HepG2 (cell line): Measurements from ENCODE around the gene RHBDL3. TPM values are rescaled to one million over a fixed set of nuclear protein-coding genes. Genes with fewer than 3 reads are reported as not detected.

Source experiments
- IKZF1 ChIP-seq: fragments of 450-650 bp; IDR thresholded peaks from 2 replicates; pipeline ENCODE4 v1.7.1; 2016
- IKZF4 ChIP-seq: sonication (generic); formaldehyde crosslinking; IDR thresholded peaks from 2 replicates; pipeline ENCODE4 v1.5.1; 2020; ENCODE audit warnings: borderline replicate concordance, mild to moderate bottlenecking, low read depth, missing genetic modification reagents; ENCODE audit errors: not compliant biosample characterization
- KDM5A ChIP-seq: fragments of 200-600 bp; sonication (generic); IDR thresholded peaks from 2 replicates; pipeline ENCODE4 v1.7.0; 2018; ENCODE audit warnings: antibody characterized with exemption, mild to moderate bottlenecking, low read length, borderline replicate concordance
- KLF9 ChIP-seq: IDR thresholded peaks from 2 replicates; pipeline ENCODE4 v1.6.1; 2016; ENCODE audit warnings: low read depth
- SRSF4 ChIP-seq: fragments of 200-400 bp; formaldehyde crosslinking; IDR thresholded peaks from one replicate; pipeline ENCODE4 v1.6.1; 2018; ENCODE audit warnings: mild to moderate bottlenecking, low read depth, low read length, moderate library complexity; ENCODE audit not compliant: poor library complexity, severe bottlenecking
- THYN1 ChIP-seq: sonication (generic); formaldehyde crosslinking; IDR thresholded peaks from 2 replicates; pipeline ENCODE4 v1.8.1; 2023; ENCODE audit warnings: low read depth, mild to moderate bottlenecking, moderate library complexity, missing genetic modification reagents, borderline replicate concordance
- ZBED4 ChIP-seq: sonication (generic); formaldehyde crosslinking; IDR thresholded peaks from 2 replicates; pipeline ENCODE4 v1.4.0; 2020; ENCODE audit warnings: missing genetic modification reagents, borderline replicate concordance
- ZFP91 ChIP-seq: sonication (generic); formaldehyde crosslinking; IDR thresholded peaks from 2 replicates; pipeline ENCODE4 v1.9.0; 2022; ENCODE audit warnings: missing genetic modification reagents, mild to moderate bottlenecking, borderline replicate concordance
- ZNF10 ChIP-seq: sonication (generic); formaldehyde crosslinking; IDR thresholded peaks from 2 replicates; pipeline ENCODE4 v1.4.0; 2020; ENCODE audit warnings: mild to moderate bottlenecking, low read depth, missing genetic modification reagents, borderline replicate concordance
- ZNF282 ChIP-seq: fragments of 450-650 bp; IDR thresholded peaks from 2 replicates; pipeline ENCODE4 v1.6.1; 2018; ENCODE audit not compliant: partially characterized antibody
- ZNF382 ChIP-seq: sonication (generic); formaldehyde crosslinking; IDR thresholded peaks from 2 replicates; pipeline ENCODE4 v1.5.0; 2020; ENCODE audit warnings: missing genetic modification reagents, mild to moderate bottlenecking, borderline replicate concordance
- ZNF543 ChIP-seq: sonication (generic); formaldehyde crosslinking; IDR thresholded peaks from 2 replicates; pipeline ENCODE4 v1.4.0; 2020; ENCODE audit warnings: mild to moderate bottlenecking, missing genetic modification reagents
- ZNF552 ChIP-seq: sonication (generic); formaldehyde crosslinking; IDR thresholded peaks from 2 replicates; pipeline ENCODE4 v1.9.0; 2022; ENCODE audit warnings: missing genetic modification reagents, mild to moderate bottlenecking, borderline replicate concordance
- ZNF605 ChIP-seq: sonication (generic); formaldehyde crosslinking; IDR thresholded peaks from 2 replicates; pipeline ENCODE4 v1.8.0; 2022; ENCODE audit warnings: mild to moderate bottlenecking, missing genetic modification reagents
- ZNF687 ChIP-seq: sonication (generic); formaldehyde crosslinking; IDR thresholded peaks from 2 replicates; pipeline ENCODE4 v1.5.1; 2020; ENCODE audit warnings: mild to moderate bottlenecking, missing genetic modification reagents, moderate library complexity
- ZNF740 ChIP-seq: sonication (generic); formaldehyde crosslinking; IDR thresholded peaks from 2 replicates; pipeline ENCODE4 v1.4.0; 2020; ENCODE audit warnings: missing genetic modification reagents
- ZNF83 ChIP-seq: sonication (generic); formaldehyde crosslinking; IDR thresholded peaks from 2 replicates; pipeline ENCODE4 v1.4.0; 2020; ENCODE audit warnings: missing genetic modification reagents, mild to moderate bottlenecking, borderline replicate concordance
- ZNF850 ChIP-seq: sonication (generic); formaldehyde crosslinking; conservative IDR thresholded peaks from 2 replicates; pipeline ENCODE4 v1.9.0; 2021; ENCODE audit warnings: mild to moderate bottlenecking, missing genetic modification reagents
- ZSCAN22 ChIP-seq: sonication (generic); formaldehyde crosslinking; IDR thresholded peaks from 2 replicates; pipeline ENCODE4 v1.4.0; 2020; ENCODE audit warnings: mild to moderate bottlenecking, missing genetic modification reagents
- polyA plus RNA-seq, 8 experiments: library from polyadenylated mRNA; depleted of rRNA in 3 of 8; stranded (reverse) in 7 of 8; unstranded in 1 of 8; fragments of >200 nt; fragmentation: Illumina TruSeq in 4 of 8; extraction: Trizol in 4 of 8; gene quantifications; 2 replicates each; pipeline versions ENCODE4 v1.2.1 to v1.2.3, GENCODE V29; 2011 to 2016; ENCODE audit warnings: low read depth in 4 of 8, missing spikeins in 1 of 8, mixed read lengths in 1 of 8; ENCODE audit not compliant: insufficient read depth in 1 of 8
- total RNA-seq, 5 experiments: library from RNA; depleted of rRNA; stranded (reverse); fragments of >200 nt; fragmentation: Illumina TruSeq; extraction: Trizol; gene quantifications; 2 replicates each; pipeline ENCODE4 v1.2.3, GENCODE V29; 2016; ENCODE audit warnings: low read depth in 1 of 5

The RHBDL3 gene
- total and polyA plus RNA-seq, 2 of the 13 experiments (the other 11 are each of a cell fraction or from before 2014, with no cell fraction given) = 0.09 TPM; not detected in 1

- TF ChIP-seq ZBED4 (CRISPR knock-in tag) (no peak), ZNF850 (CRISPR knock-in tag) (0 out of 2 replicates have a peak, but pooled peaks have one; percentile 71), IKZF4 (no peak), ZNF382 (no peak), ZNF10 (no peak), ZNF605 (CRISPR knock-in tag) (0 out of 2 replicates have a peak, but pooled peaks have one; percentile 10), KDM5A (peak; percentile 8; the same call in 1 of the 2 replicates), IKZF1 (no peak), THYN1 (CRISPR knock-in tag) (no peak), ZNF83 (CRISPR knock-in tag) (no peak), ZNF552 (CRISPR knock-in tag) (peak; percentile 77; the same call in 1 of the 2 replicates), ZFP91 (CRISPR knock-in tag) (no peak), ZSCAN22 (CRISPR knock-in tag) (no peak), ZNF740 (CRISPR knock-in tag) (no peak), ZNF543 (CRISPR knock-in tag) (no peak), KLF9 (CRISPR knock-in tag) (no peak), SRSF4 (no peak), ZNF282 (no peak), ZNF687 (CRISPR knock-in tag) (no peak)
Observed at GRCh38 chr17:32341141-32341856, 75.7 kb downstream of the RHBDL3 start (continued).
